HepG2 (cell line): Measurements from ENCODE around the gene CCDC148. TPM values are rescaled to one million over a fixed set of nuclear protein-coding genes. Genes with fewer than 3 reads are reported as not detected.

ENCODE experiments used
- FOXK1 ChIP-seq: sonication (generic); formaldehyde crosslinking; IDR thresholded peaks from 2 replicates; pipeline ENCODE4 v1.4.0; 2020; ENCODE audit warnings: low read depth, missing genetic modification reagents, borderline replicate concordance
- HMG20A ChIP-seq: IDR thresholded peaks from 2 replicates; pipeline ENCODE4 v1.6.1; 2016; ENCODE audit warnings: borderline replicate concordance
- ISL2 ChIP-seq: sonication (generic); formaldehyde crosslinking; IDR thresholded peaks from 2 replicates; pipeline ENCODE4 v1.5.0; 2020; ENCODE audit warnings: missing genetic modification reagents
- ISX ChIP-seq: sonication (generic); formaldehyde crosslinking; conservative IDR thresholded peaks from 2 replicates; pipeline ENCODE4 v1.5.0; 2020; ENCODE audit warnings: missing genetic modification reagents
- MAF1 ChIP-seq: sonication (generic); formaldehyde crosslinking; IDR thresholded peaks from 2 replicates; pipeline ENCODE4 v1.5.0; 2020; ENCODE audit warnings: missing genetic modification reagents, borderline replicate concordance
- MED1 ChIP-seq: sonication (generic); formaldehyde crosslinking; IDR thresholded peaks from 2 replicates; pipeline ENCODE4 v1.4.0; 2020; ENCODE audit warnings: missing genetic modification reagents
- MIXL1 ChIP-seq: IDR thresholded peaks from 2 replicates; pipeline ENCODE4 v1.6.1; 2016
- NR2F2 ChIP-seq: IDR thresholded peaks from 2 replicates; pipeline ENCODE4 v1.6.1; 2012; ENCODE audit warnings: low read depth, inconsistent platforms, borderline replicate concordance
- PPARG ChIP-seq: conservative IDR thresholded peaks from 2 replicates; pipeline ENCODE4 v1.6.1; 2016; ENCODE audit warnings: missing biosample characterization, missing genetic modification reagents
- RFX1 ChIP-seq: fragments of 450-650 bp; IDR thresholded peaks from 2 replicates; pipeline ENCODE4 v1.6.1; 2017
- SIX4 ChIP-seq: sonication (generic); formaldehyde crosslinking; IDR thresholded peaks from 2 replicates; pipeline ENCODE4 v1.4.0; 2020; ENCODE audit warnings: missing genetic modification reagents
- SMC3 ChIP-seq: IDR thresholded peaks from 2 replicates; pipeline ENCODE4 v1.6.1; 2011; ENCODE audit warnings: low read length, improper control_type of control experiment
- TBX3 ChIP-seq: fragments of 450-650 bp; IDR thresholded peaks from 2 replicates; pipeline ENCODE4 v1.6.1; 2017; ENCODE audit warnings: antibody characterized with exemption, mild to moderate bottlenecking, inconsistent platforms, borderline replicate concordance
- ZBTB38 ChIP-seq: sonication (generic); formaldehyde crosslinking; IDR thresholded peaks from 2 replicates; pipeline ENCODE4 v1.5.1; 2020; ENCODE audit warnings: mild to moderate bottlenecking, missing genetic modification reagents
- ZNF816 ChIP-seq: sonication (generic); formaldehyde crosslinking; IDR thresholded peaks from 2 replicates; pipeline ENCODE4 v1.8.0; 2022; ENCODE audit warnings: missing genetic modification reagents, mild to moderate bottlenecking, borderline replicate concordance
- ZSCAN12 ChIP-seq: sonication (generic); formaldehyde crosslinking; IDR thresholded peaks from 2 replicates; pipeline ENCODE4 v1.9.0; 2021; ENCODE audit warnings: mild to moderate bottlenecking, missing genetic modification reagents
- polyA plus RNA-seq, 8 experiments: library from polyadenylated mRNA; depleted of rRNA in 3 of 8; stranded (reverse) in 7 of 8; unstranded in 1 of 8; fragments of >200 nt; fragmentation: Illumina TruSeq in 4 of 8; extraction: Trizol in 4 of 8; gene quantifications; 2 replicates each; pipeline versions ENCODE4 v1.2.1 to v1.2.3, GENCODE V29; 2011 to 2016; ENCODE audit warnings: low read depth in 4 of 8, missing spikeins in 1 of 8, mixed read lengths in 1 of 8; ENCODE audit not compliant: insufficient read depth in 1 of 8
- total RNA-seq, 5 experiments: library from RNA; depleted of rRNA; stranded (reverse); fragments of >200 nt; fragmentation: Illumina TruSeq; extraction: Trizol; gene quantifications; 2 replicates each; pipeline ENCODE4 v1.2.3, GENCODE V29; 2016; ENCODE audit warnings: low read depth in 1 of 5
- TF ChIP-seq, protein P1 (sequence below): sonication (generic); formaldehyde crosslinking; IDR thresholded peaks from 2 replicates; pipeline ENCODE4 v1.5.1; 2020; ENCODE audit warnings: missing genetic modification reagents, mild to moderate bottlenecking, borderline replicate concordance
- TF ChIP-seq, protein P2 (sequence below): sonication (generic); formaldehyde crosslinking; IDR thresholded peaks from 2 replicates; pipeline ENCODE4 v1.9.0; 2022; ENCODE audit warnings: low read depth, missing genetic modification reagents
- TF ChIP-seq, protein P3 (sequence below): sonication (generic); formaldehyde crosslinking; IDR thresholded peaks from 2 replicates; pipeline ENCODE4 v1.8.0; 2022; ENCODE audit warnings: missing genetic modification reagents, mild to moderate bottlenecking, borderline replicate concordance
- TF ChIP-seq, protein P4 (sequence below): sonication (generic); formaldehyde crosslinking; IDR thresholded peaks from 2 replicates; pipeline ENCODE4 v1.5.0; 2020; ENCODE audit warnings: mild to moderate bottlenecking, missing genetic modification reagents, moderate library complexity
- TF ChIP-seq, protein P5 (sequence below): sonication (generic); formaldehyde crosslinking; IDR thresholded peaks from 2 replicates; pipeline ENCODE4 v1.4.0; 2020; ENCODE audit warnings: missing genetic modification reagents
- TF ChIP-seq, protein P6 (sequence below): sonication (generic); formaldehyde crosslinking; IDR thresholded peaks from 2 replicates; pipeline ENCODE4 v1.5.0; 2020; ENCODE audit warnings: missing genetic modification reagents
- TF ChIP-seq, protein P7 (sequence below): IDR thresholded peaks from 2 replicates; pipeline ENCODE4 v1.6.1; 2016; ENCODE audit warnings: low read depth

CCDC148 gene
- total and polyA plus RNA-seq, 2 of the 13 experiments (the other 11 are each of a cell fraction or from before 2014, with no cell fraction given): 0.30 to 0.49 TPM

DNA sequence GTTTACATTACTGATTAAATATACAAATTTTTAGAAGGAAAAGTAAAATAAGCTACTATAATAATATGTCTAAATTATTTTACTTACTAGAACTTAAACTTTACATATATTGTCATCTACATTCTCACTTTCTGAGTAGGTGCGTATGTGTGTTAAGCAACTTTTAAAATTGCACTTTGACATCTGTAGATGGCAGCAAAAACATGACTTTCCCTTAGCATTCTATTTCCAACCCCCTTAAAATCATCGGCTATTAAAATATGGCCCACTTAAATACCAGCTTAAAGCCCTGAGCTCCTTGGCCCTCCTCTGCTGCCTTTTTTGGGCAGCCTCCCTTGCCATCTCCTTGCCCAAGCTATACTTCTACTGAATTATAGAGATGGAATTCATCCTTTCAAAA, 276.9 kb downstream of the CCDC148 start (continued):
- TF ChIP-seq FOXK1 (CRISPR knock-in tag) (no peak), ZBTB38 (CRISPR knock-in tag) (no peak), NR2F2 (no peak), PPARG (CRISPR knock-in tag) (0 out of 2 replicates have a peak, but pooled peaks have one; percentile 38), ISX (CRISPR knock-in tag) (no peak), MAF1 (CRISPR knock-in tag) (no peak), MIXL1 (0 out of 2 replicates have a peak, but pooled peaks have one; percentile 37), MED1 (CRISPR knock-in tag) (peak; percentile 38; the same call in 1 of the 2 replicates), RFX1 (no peak), ISL2 (CRISPR knock-in tag) (0 out of 2 replicates have a peak, but pooled peaks have one; percentile 31), SIX4 (CRISPR knock-in tag) (no peak), ZNF816 (CRISPR knock-in tag) (no peak), ZSCAN12 (CRISPR knock-in tag) (no peak), SMC3 (peak; percentile 81), HMG20A (CRISPR knock-in tag) (no peak), TBX3 (no peak)
- TF ChIP-seq, protein P1, sequence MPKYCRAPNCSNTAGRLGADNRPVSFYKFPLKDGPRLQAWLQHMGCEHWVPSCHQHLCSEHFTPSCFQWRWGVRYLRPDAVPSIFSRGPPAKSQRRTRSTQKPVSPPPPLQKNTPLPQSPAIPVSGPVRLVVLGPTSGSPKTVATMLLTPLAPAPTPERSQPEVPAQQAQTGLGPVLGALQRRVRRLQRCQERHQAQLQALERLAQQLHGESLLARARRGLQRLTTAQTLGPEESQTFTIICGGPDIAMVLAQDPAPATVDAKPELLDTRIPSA (CRISPR knock-in tag): no peak
- TF ChIP-seq, protein P2, sequence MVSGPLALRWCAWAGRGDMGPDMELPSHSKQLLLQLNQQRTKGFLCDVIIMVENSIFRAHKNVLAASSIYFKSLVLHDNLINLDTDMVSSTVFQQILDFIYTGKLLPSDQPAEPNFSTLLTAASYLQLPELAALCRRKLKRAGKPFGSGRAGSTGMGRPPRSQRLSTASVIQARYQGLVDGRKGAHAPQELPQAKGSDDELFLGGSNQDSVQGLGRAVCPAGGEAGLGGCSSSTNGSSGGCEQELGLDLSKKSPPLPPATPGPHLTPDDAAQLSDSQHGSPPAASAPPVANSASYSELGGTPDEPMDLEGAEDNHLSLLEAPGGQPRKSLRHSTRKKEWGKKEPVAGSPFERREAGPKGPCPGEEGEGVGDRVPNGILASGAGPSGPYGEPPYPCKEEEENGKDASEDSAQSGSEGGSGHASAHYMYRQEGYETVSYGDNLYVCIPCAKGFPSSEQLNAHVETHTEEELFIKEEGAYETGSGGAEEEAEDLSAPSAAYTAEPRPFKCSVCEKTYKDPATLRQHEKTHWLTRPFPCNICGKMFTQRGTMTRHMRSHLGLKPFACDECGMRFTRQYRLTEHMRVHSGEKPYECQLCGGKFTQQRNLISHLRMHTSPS (CRISPR knock-in tag): no peak
- TF ChIP-seq, protein P3, sequence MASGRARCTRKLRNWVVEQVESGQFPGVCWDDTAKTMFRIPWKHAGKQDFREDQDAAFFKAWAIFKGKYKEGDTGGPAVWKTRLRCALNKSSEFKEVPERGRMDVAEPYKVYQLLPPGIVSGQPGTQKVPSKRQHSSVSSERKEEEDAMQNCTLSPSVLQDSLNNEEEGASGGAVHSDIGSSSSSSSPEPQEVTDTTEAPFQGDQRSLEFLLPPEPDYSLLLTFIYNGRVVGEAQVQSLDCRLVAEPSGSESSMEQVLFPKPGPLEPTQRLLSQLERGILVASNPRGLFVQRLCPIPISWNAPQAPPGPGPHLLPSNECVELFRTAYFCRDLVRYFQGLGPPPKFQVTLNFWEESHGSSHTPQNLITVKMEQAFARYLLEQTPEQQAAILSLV (CRISPR knock-in tag): no peak
- TF ChIP-seq, protein P4, sequence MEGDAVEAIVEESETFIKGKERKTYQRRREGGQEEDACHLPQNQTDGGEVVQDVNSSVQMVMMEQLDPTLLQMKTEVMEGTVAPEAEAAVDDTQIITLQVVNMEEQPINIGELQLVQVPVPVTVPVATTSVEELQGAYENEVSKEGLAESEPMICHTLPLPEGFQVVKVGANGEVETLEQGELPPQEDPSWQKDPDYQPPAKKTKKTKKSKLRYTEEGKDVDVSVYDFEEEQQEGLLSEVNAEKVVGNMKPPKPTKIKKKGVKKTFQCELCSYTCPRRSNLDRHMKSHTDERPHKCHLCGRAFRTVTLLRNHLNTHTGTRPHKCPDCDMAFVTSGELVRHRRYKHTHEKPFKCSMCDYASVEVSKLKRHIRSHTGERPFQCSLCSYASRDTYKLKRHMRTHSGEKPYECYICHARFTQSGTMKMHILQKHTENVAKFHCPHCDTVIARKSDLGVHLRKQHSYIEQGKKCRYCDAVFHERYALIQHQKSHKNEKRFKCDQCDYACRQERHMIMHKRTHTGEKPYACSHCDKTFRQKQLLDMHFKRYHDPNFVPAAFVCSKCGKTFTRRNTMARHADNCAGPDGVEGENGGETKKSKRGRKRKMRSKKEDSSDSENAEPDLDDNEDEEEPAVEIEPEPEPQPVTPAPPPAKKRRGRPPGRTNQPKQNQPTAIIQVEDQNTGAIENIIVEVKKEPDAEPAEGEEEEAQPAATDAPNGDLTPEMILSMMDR (CRISPR knock-in tag): peak; percentile 81
- TF ChIP-seq, protein P5, sequence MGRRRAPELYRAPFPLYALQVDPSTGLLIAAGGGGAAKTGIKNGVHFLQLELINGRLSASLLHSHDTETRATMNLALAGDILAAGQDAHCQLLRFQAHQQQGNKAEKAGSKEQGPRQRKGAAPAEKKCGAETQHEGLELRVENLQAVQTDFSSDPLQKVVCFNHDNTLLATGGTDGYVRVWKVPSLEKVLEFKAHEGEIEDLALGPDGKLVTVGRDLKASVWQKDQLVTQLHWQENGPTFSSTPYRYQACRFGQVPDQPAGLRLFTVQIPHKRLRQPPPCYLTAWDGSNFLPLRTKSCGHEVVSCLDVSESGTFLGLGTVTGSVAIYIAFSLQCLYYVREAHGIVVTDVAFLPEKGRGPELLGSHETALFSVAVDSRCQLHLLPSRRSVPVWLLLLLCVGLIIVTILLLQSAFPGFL (CRISPR knock-in tag): no peak
- TF ChIP-seq, protein P6, sequence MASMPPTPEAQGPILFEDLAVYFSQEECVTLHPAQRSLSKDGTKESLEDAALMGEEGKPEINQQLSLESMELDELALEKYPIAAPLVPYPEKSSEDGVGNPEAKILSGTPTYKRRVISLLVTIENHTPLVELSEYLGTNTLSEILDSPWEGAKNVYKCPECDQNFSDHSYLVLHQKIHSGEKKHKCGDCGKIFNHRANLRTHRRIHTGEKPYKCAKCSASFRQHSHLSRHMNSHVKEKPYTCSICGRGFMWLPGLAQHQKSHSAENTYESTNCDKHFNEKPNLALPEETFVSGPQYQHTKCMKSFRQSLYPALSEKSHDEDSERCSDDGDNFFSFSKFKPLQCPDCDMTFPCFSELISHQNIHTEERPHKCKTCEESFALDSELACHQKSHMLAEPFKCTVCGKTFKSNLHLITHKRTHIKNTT (CRISPR knock-in tag): no peak
- TF ChIP-seq, protein P7, sequence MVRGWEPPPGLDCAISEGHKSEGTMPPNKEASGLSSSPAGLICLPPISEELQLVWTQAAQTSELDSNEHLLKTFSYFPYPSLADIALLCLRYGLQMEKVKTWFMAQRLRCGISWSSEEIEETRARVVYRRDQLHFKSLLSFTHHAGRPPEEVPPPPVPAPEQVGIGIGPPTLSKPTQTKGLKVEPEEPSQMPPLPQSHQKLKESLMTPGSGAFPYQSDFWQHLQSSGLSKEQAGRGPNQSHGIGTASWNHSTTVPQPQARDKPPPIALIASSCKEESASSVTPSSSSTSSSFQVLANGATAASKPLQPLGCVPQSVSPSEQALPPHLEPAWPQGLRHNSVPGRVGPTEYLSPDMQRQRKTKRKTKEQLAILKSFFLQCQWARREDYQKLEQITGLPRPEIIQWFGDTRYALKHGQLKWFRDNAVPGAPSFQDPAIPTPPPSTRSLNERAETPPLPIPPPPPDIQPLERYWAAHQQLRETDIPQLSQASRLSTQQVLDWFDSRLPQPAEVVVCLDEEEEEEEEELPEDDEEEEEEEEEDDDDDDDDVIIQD (CRISPR knock-in tag): peak; percentile 34; the same call in 1 of the 2 replicates
